K562 (cell line): ENCODE results near the gene DDAH1.

ENCODE experiments used
- BRF1 ChIP-seq: IDR thresholded peaks from 3 replicates; pipeline ENCODE4 v1.6.1; 2011; ENCODE audit warnings: borderline replicate concordance, mild to moderate bottlenecking; ENCODE audit not compliant: insufficient read length; ENCODE audit errors: extremely low read depth
- PHF21A ChIP-seq: fragments of 450-650 bp; IDR thresholded peaks from 2 replicates; pipeline ENCODE4 v1.6.1; 2017; ENCODE audit warnings: low read depth, borderline replicate concordance
- POLR2A ChIP-seq: fragments of 450-650 bp; conservative IDR thresholded peaks from 2 replicates; pipeline ENCODE4 v1.6.1; 2016
- TF ChIP-seq, protein P1 (sequence below), 3 experiments: IDR thresholded peaks in 2 of 3; conservative IDR thresholded peaks in 1 of 3; 2 replicates each; pipeline ENCODE4 v1.5.1; 2011 to 2012; ENCODE audit warnings: low read length in 3 of 3, mild to moderate bottlenecking in 3 of 3, control low read depth in 2 of 3, improper control_type of control experiment in 1 of 3, inconsistent platforms in 1 of 3, low read depth in 1 of 3, mixed read lengths in 1 of 3, moderate library complexity in 1 of 3; ENCODE audit not compliant: insufficient read depth in 2 of 3
- TF ChIP-seq, protein P2 (sequence below): fragments of 200-800 bp; sonication (Bioruptor generic); IDR thresholded peaks from 2 replicates; pipeline ENCODE4 v1.6.1; 2016; ENCODE audit warnings: missing genetic modification characterization, missing compliant biosample characterization

GRCh38 chr1:85481688-85482087 lies 16.7 kb upstream of the DDAH1 start:
- TF ChIP-seq, protein P1, sequence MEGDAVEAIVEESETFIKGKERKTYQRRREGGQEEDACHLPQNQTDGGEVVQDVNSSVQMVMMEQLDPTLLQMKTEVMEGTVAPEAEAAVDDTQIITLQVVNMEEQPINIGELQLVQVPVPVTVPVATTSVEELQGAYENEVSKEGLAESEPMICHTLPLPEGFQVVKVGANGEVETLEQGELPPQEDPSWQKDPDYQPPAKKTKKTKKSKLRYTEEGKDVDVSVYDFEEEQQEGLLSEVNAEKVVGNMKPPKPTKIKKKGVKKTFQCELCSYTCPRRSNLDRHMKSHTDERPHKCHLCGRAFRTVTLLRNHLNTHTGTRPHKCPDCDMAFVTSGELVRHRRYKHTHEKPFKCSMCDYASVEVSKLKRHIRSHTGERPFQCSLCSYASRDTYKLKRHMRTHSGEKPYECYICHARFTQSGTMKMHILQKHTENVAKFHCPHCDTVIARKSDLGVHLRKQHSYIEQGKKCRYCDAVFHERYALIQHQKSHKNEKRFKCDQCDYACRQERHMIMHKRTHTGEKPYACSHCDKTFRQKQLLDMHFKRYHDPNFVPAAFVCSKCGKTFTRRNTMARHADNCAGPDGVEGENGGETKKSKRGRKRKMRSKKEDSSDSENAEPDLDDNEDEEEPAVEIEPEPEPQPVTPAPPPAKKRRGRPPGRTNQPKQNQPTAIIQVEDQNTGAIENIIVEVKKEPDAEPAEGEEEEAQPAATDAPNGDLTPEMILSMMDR (IDR thresholded peaks at IDR 0.05 in 2 of 3, conservative IDR thresholded peaks at IDR 0.05 in 1 of 3; ENCODE audit: insufficient read depth in 2 of 3, low read depth in 1 of 3, low read length in 3 of 3) = no peak
- no peak for TF ChIP-seq PHF21A
- no peak for TF ChIP-seq POLR2A
- TF ChIP-seq, protein P2, sequence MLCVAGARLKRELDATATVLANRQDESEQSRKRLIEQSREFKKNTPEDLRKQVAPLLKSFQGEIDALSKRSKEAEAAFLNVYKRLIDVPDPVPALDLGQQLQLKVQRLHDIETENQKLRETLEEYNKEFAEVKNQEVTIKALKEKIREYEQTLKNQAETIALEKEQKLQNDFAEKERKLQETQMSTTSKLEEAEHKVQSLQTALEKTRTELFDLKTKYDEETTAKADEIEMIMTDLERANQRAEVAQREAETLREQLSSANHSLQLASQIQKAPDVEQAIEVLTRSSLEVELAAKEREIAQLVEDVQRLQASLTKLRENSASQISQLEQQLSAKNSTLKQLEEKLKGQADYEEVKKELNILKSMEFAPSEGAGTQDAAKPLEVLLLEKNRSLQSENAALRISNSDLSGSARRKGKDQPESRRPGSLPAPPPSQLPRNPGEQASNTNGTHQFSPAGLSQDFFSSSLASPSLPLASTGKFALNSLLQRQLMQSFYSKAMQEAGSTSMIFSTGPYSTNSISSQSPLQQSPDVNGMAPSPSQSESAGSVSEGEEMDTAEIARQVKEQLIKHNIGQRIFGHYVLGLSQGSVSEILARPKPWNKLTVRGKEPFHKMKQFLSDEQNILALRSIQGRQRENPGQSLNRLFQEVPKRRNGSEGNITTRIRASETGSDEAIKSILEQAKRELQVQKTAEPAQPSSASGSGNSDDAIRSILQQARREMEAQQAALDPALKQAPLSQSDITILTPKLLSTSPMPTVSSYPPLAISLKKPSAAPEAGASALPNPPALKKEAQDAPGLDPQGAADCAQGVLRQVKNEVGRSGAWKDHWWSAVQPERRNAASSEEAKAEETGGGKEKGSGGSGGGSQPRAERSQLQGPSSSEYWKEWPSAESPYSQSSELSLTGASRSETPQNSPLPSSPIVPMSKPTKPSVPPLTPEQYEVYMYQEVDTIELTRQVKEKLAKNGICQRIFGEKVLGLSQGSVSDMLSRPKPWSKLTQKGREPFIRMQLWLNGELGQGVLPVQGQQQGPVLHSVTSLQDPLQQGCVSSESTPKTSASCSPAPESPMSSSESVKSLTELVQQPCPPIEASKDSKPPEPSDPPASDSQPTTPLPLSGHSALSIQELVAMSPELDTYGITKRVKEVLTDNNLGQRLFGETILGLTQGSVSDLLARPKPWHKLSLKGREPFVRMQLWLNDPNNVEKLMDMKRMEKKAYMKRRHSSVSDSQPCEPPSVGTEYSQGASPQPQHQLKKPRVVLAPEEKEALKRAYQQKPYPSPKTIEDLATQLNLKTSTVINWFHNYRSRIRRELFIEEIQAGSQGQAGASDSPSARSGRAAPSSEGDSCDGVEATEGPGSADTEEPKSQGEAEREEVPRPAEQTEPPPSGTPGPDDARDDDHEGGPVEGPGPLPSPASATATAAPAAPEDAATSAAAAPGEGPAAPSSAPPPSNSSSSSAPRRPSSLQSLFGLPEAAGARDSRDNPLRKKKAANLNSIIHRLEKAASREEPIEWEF (CRISPR knock-in tag) = no peak
- TF ChIP-seq BRF1 = no peak
